HL-60 (cell line): ENCODE data around the gene TIGD1.

Source experiments
- DNase-seq, 2 experiments: peaks; one replicate each; pipeline ENCODE4 v3.0.0-alpha.2; 2010 to 2020; ENCODE audit warnings: low read depth in 1 of 2, low spot score in 1 of 2
- H3K27ac ChIP-seq: fragments of 250-450 bp; sonication (Bioruptor Pico); replicated peaks from 2 replicates; pipeline ENCODE4 v1.5.1; 2020; ENCODE audit warnings: mild to moderate bottlenecking, moderate library complexity
- H3K27me3 ChIP-seq: fragments of 250-450 bp; sonication (Bioruptor Pico); 2 replicates; pipeline ENCODE4 v1.5.1; 2021; ENCODE audit warnings: mild to moderate bottlenecking, moderate library complexity; ENCODE audit not compliant: insufficient read depth, poor library complexity, severe bottlenecking
- H3K4me3 ChIP-seq: replicated peaks from 2 replicates; pipeline ENCODE4 v1.5.1; 2011; ENCODE audit warnings: mild to moderate bottlenecking, control low read depth, low read length; ENCODE audit not compliant: insufficient read depth
- CTCF ChIP-seq: IDR thresholded peaks from one replicate; pipeline ENCODE4 v1.5.1; 2011; ENCODE audit warnings: low read length, control low read depth, inconsistent platforms; ENCODE audit not compliant: insufficient read depth
- GABPA ChIP-seq: IDR thresholded peaks from 2 replicates; pipeline ENCODE4 v1.6.1; 2012; ENCODE audit warnings: low read depth
- POLR2AphosphoS5 ChIP-seq: IDR thresholded peaks from 2 replicates; pipeline ENCODE4 v1.6.1; 2012; ENCODE audit warnings: low read depth
- REST ChIP-seq: IDR thresholded peaks from 2 replicates; pipeline ENCODE4 v1.6.1; 2012; ENCODE audit warnings: low read depth; ENCODE audit not compliant: insufficient replicate concordance
- SPI1 ChIP-seq: IDR thresholded peaks from 2 replicates; pipeline ENCODE4 v1.6.1; 2012; ENCODE audit warnings: low read depth, mild to moderate bottlenecking, borderline replicate concordance

Gene TIGD1

GRCh38 chr2:232587512-232587911 lies 37.2 kb upstream of the TIGD1 start:
- no peak for DNase-seq
- TF ChIP-seq SPI1 (no peak), REST (no peak), POLR2AphosphoS5 (no peak), GABPA (no peak), CTCF (no peak)
- no peaks in the 10 kb centered on the region for H3K27me3 ChIP-seq
- no peak overlapping the region for H3K4me3 ChIP-seq
- H3K27ac ChIP-seq: no peak overlapping the region

- H3K27ac ChIP-seq: no peak overlapping the region
- H3K27me3 ChIP-seq: no peaks in the 10 kb centered on the region
- no peak for DNase-seq
- H3K4me3 ChIP-seq: no peak overlapping the region
- TF ChIP-seq POLR2AphosphoS5: no peak
- no peak for TF ChIP-seq GABPA
- TF ChIP-seq REST: no peak
- TF ChIP-seq SPI1: peak; percentile 31; the same call in 1 of the 2 replicates
- TF ChIP-seq CTCF: no peak
Measured at GRCh38 chr2:232586943-232587505, 36.7 kb upstream of the TIGD1 start.

- no peaks in the 10 kb centered on the region for H3K27me3 ChIP-seq
- DNase-seq: no peak
- TF ChIP-seq POLR2AphosphoS5: no peak
- TF ChIP-seq CTCF: no peak
- no peak for TF ChIP-seq SPI1
- no peak for TF ChIP-seq REST
- no peak for TF ChIP-seq GABPA
- no peak overlapping the region for H3K27ac ChIP-seq
- H3K4me3 ChIP-seq: no peak overlapping the region
Measured at GRCh38 chr2:232584238-232584637, 33.9 kb upstream of the TIGD1 start.
